Testis (tissue), 3 donors: Measurements from ENCODE around the gene CDH13. TPM values are rescaled to one million over a fixed set of nuclear protein-coding genes. Genes with fewer than 3 reads are reported as not detected.

Experiments used
- DNase-seq: peaks from one replicate; pipeline ENCODE4 v3.0.0-alpha.2; 2019
- H3K27ac ChIP-seq, 2 donors: fragments of 200-600 bp; sonication (generic); one replicate each; pipeline ENCODE4 v1.5.1; 2019
- H3K27me3 ChIP-seq: fragments of 200-600 bp; sonication (generic); one replicate; pipeline ENCODE4 v1.5.1; 2019
- H3K36me3 ChIP-seq: fragments of 200-600 bp; sonication (generic); one replicate; pipeline ENCODE4 v1.5.1; 2017; ENCODE audit warnings: low read depth; ENCODE audit errors: missing control alignments
- H3K4me1 ChIP-seq: fragments of 200-600 bp; sonication (generic); one replicate; pipeline ENCODE4 v1.5.1; 2019
- H3K4me3 ChIP-seq, 2 donors: fragments of 200-600 bp; sonication (generic); one replicate each; pipeline ENCODE4 v1.5.1; 2017 to 2019
- H3K9me3 ChIP-seq: fragments of 200-600 bp; sonication (generic); one replicate; pipeline ENCODE4 v1.5.1; 2017
- CTCF ChIP-seq, 3 experiments: fragments of 450-650 bp in 2 of 3; fragments of 200-600 bp in 1 of 3; sonication (generic) in 1 of 3; IDR thresholded peaks; one replicate each; pipeline ENCODE4 v1.5.1; 2016 to 2019; ENCODE audit warnings: antibody characterized with exemption in 3 of 3, mild to moderate bottlenecking in 2 of 3, moderate library complexity in 1 of 3
- POLR2A ChIP-seq: fragments of 450-650 bp; IDR thresholded peaks from one replicate; pipeline ENCODE4 v1.6.1; 2017; ENCODE audit warnings: antibody characterized with exemption, mild to moderate bottlenecking, moderate library complexity
- WGBS, 2 donors: methylation state at CpG; one replicate each; pipeline ENCODE4 v1.1.5; 2018; 5-methylcytosine and 5-hydroxymethylcytosine counted together
- intact Hi-C: fragments of 100-400 bp; cut with DNase I; formaldehyde crosslinking; loops from one replicate; pipeline ENCODE4 v1.15.1; 2023; ENCODE audit warnings: low total_unique reads
- polyA plus RNA-seq: library from polyadenylated mRNA; stranded (reverse); fragments of 350-450 nt; fragmentation: Illumina TruSeq; extraction: RNeasy Lipid Tissue Mini Kit (QIAGEN cat#74804); gene quantifications from one replicate; pipeline ENCODE4 v1.2.3, GENCODE V29; 2014; ENCODE audit warnings: low read depth, low replicate concordance; ENCODE audit not compliant: insufficient read depth
- total RNA-seq, 2 donors: library from RNA; depleted of rRNA; stranded (reverse); fragments of >200 nt; gene quantifications; one replicate each; pipeline ENCODE4 v1.2.3, GENCODE V29; 2016

Gene CDH13
- total and polyA plus RNA-seq, 3 donors from 2014 or later, result 1.2 to 11.1 (median 2.0) TPM

- intact Hi-C loops, result no loop called here
- 54 to 88% methylated on average over 2 of the region's 2 CpGs for WGBS, 2 donors
- no peaks in the 10 kb centered on the region for H3K36me3 ChIP-seq
Measured at GRCh38 chr16:83538707-83539106, 911.9 kb downstream of the CDH13 start.

GRCh38 chr16:83539736-83540490, 913.1 kb downstream of the CDH13 start:
- DNase-seq, result no peak
- WGBS, 2 donors, result 83 to 95% methylated on average over 12 of the region's 12 CpGs
- Histone ChIP-seq H3K36me3 (no peaks in the 10 kb centered on the region), H3K4me3 (no peak overlapping the region), H3K27ac (no peak overlapping the region), H3K27me3 (no peaks in the 10 kb centered on the region), H3K9me3 (no peaks in the 10 kb centered on the region), H3K4me1 (no peaks in the 10 kb centered on the region)
- no peak for TF ChIP-seq CTCF (IDR thresholded peaks at IDR 0.05)
- TF ChIP-seq POLR2A, result no peak
- intact Hi-C loops, result no loop called here

More at GRCh38 chr16:83538707-83539106, 911.9 kb downstream of the CDH13 start:
- Histone ChIP-seq H3K4me1 (no peaks in the 10 kb centered on the region), H3K4me3 (no peak overlapping the region), H3K27ac (no peak overlapping the region), H3K27me3 (no peaks in the 10 kb centered on the region), H3K9me3 (no peaks in the 10 kb centered on the region)
- TF ChIP-seq CTCF (IDR thresholded peaks at IDR 0.05) (no peak), POLR2A (no peak)
- DNase-seq, result no peak

- Histone ChIP-seq H3K9me3 (no peaks in the 10 kb centered on the region), H3K36me3 (no peaks in the 10 kb centered on the region), H3K27ac (no peak overlapping the region), H3K4me1 (no peaks in the 10 kb centered on the region), H3K4me3 (no peak overlapping the region), H3K27me3 (no peaks in the 10 kb centered on the region)
- intact Hi-C loops, result no loop called here
- TF ChIP-seq CTCF (IDR thresholded peaks at IDR 0.05), result no peak
- WGBS, 2 donors, result 83 to 87% methylated on average over 1 of the region's 1 CpG
- DNase-seq, result no peak
Measured at GRCh38 chr16:83541231-83541630, 914.5 kb downstream of the CDH13 start.

- H3K9me3 ChIP-seq, result no peaks in the 10 kb centered on the region
- WGBS, 2 donors, result 82 to 83% methylated on average over 5 of the region's 5 CpGs
- TF ChIP-seq CTCF (IDR thresholded peaks at IDR 0.05) (no peak), POLR2A (no peak)
- no peak overlapping the region for H3K4me3 ChIP-seq
- no peak overlapping the region for H3K27ac ChIP-seq
- no peaks in the 10 kb centered on the region for H3K27me3 ChIP-seq
- no peaks in the 10 kb centered on the region for H3K36me3 ChIP-seq
- DNase-seq, result no peak
- intact Hi-C loops, result no loop called here
- no peaks in the 10 kb centered on the region for H3K4me1 ChIP-seq
Measured at GRCh38 chr16:83542491-83542890, 915.7 kb downstream of the CDH13 start.
